HG03342 (cell line): ENCODE results near the gene NTN3.

ENCODE experiments used
- ATAC-seq: cut with Tn5 transposase; IDR thresholded peaks from one replicate; pipeline ENCODE4 v1.9.1; 2021; ENCODE audit warnings: mild to moderate bottlenecking, moderate library complexity; ENCODE audit not compliant: unreplicated experiment

The NTN3 gene

GRCh38 chr16:2495041-2495440 is 23.9 kb downstream of the NTN3 start:
- no peak for ATAC-seq

GRCh38 chr16:2496223-2497115 is 25.4 kb downstream of the NTN3 start:
- no peak for ATAC-seq

- ATAC-seq, result no peak
These were observed 26.1 kb downstream of the NTN3 start for GRCh38 chr16:2497116-2497630.

DNA sequence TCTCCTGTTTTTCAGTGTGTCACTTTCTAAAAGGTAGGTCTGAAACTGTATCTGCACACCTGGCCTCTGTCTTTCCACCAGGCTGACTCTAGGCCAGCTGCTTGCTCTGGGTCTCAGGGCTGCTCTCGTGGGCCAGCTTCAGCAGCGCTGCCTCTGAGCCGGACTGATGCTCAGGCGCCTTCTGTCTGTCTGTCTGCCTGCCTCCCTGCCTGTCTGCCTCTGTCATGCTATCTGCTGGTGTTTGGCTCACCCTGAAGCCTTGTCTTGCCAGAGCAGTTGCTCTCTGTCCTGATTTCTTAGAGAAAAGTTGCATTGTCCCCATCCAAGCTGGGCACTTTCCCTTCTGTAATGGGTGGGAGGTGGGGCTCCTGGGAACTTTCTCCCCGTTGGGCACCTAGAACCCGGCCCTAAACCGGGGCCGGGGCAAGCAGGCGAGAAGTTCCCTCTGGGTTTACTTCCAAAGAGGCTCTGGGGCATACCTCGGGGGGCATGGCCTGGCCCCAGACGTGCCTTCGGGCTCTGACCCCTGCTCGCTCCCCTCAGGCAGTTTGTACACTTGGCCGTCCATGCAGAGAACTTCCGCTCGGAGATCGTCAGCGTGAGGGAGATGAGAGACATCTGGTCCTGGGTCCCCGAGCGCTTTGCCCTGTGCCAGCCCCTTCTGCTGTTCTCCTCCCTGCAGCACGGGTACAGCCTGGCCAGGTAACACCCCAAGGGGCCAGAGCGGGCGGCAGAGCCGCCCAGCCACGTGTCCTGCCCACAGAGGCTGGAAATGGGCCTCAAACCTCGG is 26.8 kb downstream of the NTN3 start:
- ATAC-seq, result no peak

DNA sequence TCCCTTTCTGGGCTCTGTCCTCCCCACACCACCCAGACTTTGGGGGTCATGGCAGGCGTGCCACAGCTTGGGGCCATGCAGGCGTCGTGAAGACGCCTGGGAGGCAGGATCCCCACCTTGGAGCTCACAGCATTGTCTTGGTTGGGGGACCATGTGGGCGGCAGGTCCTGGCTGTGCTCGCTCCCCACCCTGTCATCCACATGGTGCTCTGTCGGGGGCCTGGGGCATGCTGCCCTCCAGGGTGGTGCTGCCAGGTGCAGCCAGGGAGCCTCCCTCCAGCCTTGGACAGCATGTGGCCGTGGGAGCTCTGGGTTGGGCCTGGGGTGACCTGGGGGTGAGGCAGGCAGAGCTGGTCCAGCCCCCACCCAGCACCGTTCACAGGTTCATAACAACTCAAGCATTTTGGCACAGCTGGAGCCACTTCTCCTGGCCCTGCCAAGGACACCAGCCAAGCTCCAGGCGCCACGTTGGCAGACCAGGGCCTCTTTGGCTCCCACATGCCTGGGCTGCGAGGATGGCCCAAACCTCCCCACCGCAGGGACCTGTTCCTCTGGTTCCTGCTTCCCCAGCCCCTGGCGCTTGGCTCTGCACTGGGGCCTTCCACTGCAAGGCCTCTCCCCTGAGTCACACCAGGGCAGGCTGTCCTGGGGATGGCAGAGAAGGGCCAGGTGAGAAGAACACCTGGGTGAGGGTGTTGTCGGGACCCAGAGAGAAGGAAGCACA is 27.6 kb downstream of the NTN3 start:
- ATAC-seq, result no peak

DNA sequence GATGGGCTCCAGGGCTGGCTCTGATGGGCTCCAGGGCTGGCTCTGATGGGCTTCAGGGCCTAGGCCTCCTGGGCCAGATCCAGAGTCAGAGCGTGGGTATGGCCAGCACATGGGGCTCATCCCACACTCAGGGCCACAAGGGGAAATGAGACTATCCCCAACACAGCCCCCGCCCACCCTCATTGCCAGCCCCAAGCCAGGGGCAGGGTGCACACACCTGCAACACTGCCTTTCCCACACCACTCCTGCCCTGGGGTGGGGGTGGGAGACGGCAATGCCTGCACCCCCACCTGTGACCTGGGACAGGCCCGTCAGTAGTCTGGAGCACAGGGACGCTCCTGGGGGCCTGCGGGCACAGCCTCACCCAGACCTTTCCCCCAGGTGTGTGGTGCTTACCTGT is 28.4 kb downstream of the NTN3 start:
- ATAC-seq, result no peak

DNA sequence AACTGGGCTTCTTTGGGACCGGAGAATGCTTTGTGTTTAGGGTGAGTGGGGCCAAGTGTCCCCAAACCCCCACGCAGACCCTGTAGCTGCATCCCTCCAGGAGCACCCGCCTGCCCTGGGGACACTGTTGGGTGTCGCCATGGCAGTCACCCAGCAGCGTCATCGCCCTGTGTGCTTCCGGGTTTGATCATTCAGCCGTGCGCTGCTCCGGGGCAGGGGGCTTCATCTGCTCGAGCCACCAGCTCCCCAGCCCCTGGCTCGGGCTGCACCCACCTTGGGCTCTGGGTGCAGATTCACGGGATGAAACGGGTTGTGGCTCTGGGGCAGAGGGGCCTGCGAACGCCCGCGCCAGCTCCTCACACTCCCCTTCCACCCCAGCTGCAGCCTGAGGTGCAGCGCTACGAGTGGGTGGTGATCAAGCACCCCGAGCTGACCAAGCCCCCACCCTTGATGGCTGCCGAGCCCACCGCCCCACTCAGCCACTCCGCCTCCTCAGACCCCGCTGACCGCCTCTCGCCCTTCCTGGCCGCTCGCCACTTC is 28.9 kb downstream of the NTN3 start:
- ATAC-seq, result no peak

DNA sequence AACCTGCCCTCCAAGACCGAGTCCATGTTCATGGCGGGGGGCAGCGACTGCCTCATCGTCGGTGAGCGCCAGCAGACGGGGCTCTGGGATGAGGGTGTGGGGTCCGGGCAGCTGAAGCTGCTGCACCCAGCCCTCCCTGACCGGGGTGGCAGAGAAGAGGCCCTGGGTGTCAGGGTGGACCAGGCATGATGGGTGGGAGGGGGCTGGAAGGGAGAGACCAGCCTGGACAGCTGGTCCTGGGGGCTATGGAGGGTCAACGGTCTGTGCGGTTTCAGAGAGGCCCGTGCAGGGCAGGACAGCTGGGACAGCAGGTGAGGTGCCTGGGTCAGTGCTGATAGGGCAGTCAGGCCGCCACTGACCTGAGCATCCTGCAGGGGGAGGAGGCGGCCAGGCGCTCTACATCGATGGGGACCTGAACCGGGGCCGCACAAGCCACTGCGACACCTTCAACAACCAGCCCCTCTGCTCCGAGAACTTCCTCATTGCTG is 29.4 kb downstream of the NTN3 start:
- no peak for ATAC-seq

- peak; percentile 70 for ATAC-seq
These were observed 30.0 kb downstream of the NTN3 start for GRCh38 chr16:2500918-2501750.

- no peak for ATAC-seq
These were observed 31.1 kb downstream of the NTN3 start for GRCh38 chr16:2501946-2502895.

GRCh38 chr16:2505695-2506094 is 34.6 kb downstream of the NTN3 start:
- no peak for ATAC-seq

DNA sequence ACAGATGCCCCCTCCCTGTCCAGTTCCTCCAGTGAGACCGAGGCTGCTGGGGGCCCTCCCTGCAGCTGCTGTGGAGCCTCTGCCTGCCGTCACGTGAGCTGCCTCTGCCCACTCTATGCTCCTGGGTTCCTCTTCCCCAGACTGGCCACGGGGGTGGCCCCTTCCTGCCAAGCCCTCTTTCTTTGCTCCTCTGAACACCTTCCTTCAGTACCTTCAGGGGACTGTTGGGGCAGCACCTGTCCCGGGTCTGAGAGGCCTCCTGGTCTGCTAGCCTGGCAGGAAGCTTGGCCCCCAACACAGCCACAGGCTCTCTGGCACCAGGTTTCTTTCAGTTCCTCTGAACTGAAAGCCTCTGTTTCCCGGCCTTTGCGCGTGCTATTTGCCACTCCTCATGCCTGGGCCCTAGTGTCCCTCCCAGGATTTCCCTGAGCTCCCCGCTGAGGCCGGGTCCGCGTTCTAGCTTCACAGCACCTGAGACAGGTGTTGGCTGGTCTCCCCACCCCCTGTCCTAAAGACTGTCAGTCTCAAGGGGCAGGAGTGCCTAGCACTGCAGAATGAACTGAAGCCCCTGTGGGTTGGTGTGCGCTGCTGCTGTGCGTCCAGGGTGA is 36.1 kb downstream of the NTN3 start:
- ATAC-seq, result peak; percentile 60

DNA sequence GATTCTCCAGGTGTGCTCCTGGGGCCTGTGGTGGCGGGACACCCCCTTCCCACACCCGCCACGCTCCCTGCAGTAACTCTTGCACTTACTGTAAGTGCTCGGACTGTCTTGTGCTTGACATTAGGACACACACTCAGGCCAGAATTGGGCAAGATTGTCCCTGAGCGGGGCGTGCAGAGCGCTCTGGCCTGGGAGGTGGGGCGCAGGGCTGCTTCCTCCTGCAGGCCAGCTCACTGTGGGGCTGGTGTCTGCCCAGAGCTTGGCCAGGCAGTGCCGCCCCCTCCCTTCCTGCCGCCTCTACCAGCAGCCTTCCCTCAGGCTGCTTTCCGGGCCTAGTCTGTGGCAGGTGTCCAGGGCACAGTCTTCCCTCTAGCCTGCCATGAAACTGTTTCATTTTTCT is 36.6 kb downstream of the NTN3 start:
- no peak for ATAC-seq

GRCh38 chr16:2508722-2509400 is 37.8 kb downstream of the NTN3 start:
- ATAC-seq, result no peak

- ATAC-seq, result no peak
These were observed 40.2 kb downstream of the NTN3 start for GRCh38 chr16:2511128-2511800.

DNA sequence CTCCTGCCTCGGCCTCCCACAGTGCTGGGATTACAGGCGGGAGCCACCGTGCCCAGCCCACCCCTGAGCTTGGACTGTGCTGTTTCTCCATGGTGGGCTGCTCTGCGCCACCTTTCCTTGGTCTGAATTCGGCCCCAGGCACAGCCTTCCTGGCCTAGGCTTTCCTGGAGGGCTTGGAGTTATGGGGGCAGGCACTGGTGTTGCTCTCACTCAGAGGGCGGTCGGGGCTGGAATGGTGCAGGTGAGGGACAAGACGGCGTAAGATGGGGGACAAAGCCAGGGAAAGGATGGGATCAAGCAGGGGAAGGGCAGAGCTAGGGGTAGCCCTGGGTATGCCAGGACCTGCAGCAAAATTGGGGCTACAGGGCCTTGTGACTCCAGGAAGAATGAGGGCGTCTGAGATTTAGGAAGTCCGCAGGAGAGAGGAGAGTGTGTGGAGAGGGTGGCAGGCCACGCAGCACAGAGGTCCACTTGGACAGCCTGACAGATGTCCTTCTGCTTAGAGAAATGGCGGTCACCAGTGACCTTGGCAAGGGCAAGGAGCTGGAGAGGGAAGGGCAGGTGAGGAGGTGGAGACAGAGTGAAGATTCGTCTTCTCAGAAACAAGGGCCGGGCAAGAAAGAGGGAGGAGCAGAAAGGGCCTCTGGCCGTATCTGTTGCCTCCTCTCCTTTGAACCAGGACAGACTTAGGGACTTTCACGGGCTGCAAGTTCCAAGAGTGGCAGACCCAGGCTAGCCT is 41.1 kb downstream of the NTN3 start:
- no peak for ATAC-seq
